Activated CD4-positive, alpha-beta T cell treated with anti-CD3 and anti-CD28 coated beads for 1 hour (primary cell): ENCODE data around the gene CAPZB.

ENCODE experiments used
- DNase-seq: peaks from one replicate; pipeline ENCODE4 v3.0.0-alpha.2; 2020

The CAPZB gene

GRCh38 chr1:19324665-19324990, 160.7 kb downstream of the CAPZB start:
- no peak for DNase-seq

GRCh38 chr1:19323987-19324664, 161.2 kb downstream of the CAPZB start:
- DNase-seq: no peak

DNA sequence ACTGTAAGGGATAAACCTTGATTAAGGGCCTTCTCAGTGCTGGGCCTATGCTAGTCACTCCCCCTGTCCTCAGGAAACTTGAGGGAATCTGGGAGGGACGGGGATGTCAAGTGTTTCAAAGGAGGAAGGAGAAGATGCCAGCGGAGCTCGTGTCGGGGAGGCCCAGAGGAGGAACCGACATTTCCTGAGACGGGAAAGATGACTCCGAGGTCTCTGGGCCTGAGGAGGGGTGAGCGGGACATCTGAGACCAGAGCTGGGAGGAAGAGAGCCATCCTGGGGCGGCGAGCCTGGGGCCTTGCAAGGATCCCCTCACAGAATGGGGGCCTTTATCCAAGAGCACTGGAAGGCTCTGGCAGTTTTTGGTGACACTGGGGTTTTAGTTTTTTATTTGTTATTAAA, 162.9 kb downstream of the CAPZB start:
- no peak for DNase-seq

DNA sequence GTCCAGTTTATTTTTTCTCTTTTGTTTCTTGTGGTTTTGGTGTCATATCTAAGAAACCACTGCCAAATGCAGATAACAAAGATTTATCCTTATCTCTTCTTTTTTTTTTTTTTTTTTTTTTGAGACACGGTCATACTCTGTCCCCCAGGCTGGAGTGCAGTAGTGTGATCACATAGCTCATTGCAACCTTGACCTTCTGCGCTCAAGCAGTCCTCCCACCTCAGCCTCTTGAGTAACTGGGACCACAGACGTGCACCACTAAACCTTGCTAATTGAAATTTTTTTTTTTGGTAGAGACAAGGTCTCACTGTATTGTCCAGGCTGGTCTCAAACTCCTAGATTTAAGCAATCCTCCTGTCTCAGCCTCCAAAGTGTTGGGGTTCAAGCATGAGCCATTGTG, 164.3 kb downstream of the CAPZB start:
- no peak for DNase-seq

DNA sequence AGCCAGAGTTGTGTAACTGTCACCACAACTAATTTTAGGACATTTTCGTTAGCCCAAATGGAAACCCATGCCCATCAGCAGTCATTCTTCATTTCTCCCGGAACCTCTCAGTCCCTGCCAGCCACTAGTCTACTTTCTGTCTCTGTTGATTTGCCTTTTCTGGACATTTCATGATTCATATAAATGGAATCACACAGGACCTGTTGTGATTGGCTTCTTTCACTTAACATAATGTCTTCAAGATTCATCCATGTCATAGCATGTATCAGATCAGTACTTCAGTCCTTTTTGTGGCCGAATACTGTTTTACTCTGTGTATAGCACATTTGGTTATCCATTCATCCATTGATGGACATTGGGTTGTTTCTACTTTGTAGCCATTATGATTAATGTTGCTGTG, 166.1 kb downstream of the CAPZB start:
- DNase-seq: no peak

- no peak for DNase-seq
These were observed 168.0 kb downstream of the CAPZB start for GRCh38 chr1:19317126-19317910.

- DNase-seq: no peak
These were observed 169.8 kb downstream of the CAPZB start for GRCh38 chr1:19315378-19316198.

GRCh38 chr1:19313961-19314882, 171.1 kb downstream of the CAPZB start:
- DNase-seq: no peak

DNA sequence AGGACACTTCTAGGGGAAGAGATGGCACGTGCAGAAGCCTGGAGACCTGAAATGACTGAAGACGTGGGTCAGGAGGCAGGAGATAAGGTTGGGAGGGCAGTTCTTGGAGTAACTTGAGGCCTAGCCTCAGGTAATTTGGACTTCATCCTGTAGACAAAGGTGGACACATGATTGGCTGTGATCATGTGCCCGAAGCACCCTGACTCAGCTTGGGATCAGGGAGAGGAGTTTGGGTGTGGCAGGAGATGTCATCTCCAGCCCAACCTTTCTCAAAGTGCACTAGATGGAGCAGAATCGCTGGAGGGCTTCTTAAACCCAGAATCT, 171.7 kb downstream of the CAPZB start:
- no peak for DNase-seq

DNA sequence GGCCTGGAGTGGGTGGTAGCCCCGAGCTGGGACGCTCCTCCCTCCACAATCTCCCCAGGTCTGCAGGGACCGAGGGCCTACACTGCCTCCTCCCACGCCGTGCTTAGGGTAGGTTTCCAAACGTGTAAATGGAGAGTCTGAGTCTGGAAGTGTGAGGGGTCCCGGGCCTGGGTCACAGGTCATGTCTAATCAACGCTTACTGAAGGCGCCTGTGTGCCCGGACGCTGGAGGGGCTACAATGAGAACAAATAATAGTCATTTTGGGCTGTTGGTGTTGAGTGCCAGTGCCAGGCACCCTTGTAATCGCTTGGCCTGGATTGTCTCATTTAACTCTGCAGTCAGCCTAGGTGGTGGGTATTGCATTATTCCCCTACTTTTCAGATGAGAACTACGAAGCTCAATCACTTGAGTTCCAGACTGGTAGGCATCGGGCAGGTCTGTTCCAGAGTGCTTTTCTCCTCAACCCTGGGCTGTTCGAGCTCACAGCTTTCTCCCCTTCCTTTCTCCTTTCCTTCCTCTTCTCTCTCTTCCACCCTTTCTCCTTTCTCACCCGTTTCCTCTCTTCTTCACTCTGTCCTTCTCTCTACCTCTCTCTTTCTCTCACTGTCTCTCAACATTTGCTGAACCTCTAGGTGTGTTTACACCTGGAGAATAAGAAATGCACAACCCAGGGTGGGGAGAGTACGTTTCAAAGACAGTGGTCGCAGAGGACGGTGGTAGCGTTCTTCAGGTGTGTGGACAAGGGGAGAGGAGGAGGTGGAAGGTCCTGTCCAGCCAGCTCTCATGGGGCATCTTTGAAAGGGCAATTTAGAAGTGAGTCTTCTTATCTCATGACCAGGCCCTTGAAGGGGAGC, 172.3 kb downstream of the CAPZB start:
- DNase-seq: no peak

DNA sequence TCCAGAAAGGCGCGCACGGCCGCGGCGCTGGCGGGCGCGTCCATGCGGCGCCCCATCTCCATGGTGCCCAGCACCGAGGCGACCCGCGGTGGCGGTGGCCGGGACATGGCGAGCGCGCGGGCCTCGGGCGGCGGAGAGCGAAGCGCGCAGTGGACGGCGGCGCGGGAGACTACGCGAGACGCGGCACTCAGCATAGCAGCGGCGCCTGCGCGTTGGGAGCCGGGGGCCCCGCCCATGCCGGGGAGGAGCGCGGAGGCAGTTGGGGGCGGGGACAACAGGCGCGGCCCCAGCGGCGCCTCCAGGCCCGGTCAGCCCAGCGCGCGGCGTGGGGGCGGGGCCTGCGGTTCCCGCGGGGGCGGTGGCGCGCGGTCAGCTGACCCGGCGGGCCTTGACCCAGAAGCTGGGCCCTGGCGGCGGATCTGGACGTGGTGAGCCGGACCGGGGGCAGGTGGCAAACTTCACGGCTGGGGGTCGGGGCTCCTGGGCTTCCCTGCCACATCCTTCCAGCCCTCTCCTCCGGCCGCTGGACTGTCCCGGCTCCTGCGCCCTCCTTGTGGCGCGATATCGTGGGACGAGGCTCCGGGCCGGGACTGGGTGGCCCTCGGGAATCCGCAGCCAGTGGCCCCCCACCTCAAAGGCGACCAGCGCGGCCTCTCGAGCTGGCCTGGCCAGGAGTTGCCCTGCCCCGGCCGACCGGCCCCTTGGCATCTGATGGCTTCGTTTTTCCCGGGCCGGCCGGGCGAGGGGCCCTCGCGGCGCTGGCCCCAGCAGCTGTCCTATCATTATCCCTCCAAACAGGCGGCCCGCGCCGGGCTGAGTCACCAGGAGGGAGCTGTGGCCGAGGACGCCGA, 173.2 kb downstream of the CAPZB start, which contains the start of the genes AKR7A2 and SLC66A1:
Gene AKR7A2 (minus strand): TSS at position 214 of the 851 bp plus-strand sequence. CDS start 20 bp downstream, at position 194.
Gene SLC66A1 (plus strand): TSS at position 396 of the 851 bp plus-strand sequence. CDS start 5,352 bp downstream, outside the sequence.
- DNase-seq: peak; percentile 85

DNA sequence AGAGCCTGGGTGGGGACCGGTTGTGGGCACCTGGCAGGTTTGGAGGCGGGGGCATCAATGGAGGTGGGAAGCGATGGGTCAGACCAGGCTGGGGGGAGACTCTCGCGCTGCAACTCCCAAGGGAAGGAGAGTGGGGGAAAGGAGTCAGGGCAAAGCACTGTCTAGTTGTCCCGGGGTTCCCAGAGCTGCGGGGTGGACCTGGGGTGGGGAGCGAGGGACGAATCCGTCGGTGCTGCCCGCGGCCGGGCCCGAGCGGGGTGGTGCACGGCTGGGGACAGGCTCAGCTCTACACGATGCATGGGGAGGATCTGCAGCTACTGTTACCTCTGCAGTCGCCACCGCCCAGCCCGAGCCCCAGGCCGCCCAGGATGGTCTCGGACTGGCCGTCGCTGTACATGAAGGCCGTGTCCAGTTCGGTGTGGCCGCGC, 173.8 kb downstream of the CAPZB start:
- no peak for DNase-seq

GRCh38 chr1:19310720-19311502, 174.4 kb downstream of the CAPZB start:
- DNase-seq: no peak

GRCh38 chr1:19310061-19310460, 175.3 kb downstream of the CAPZB start:
- no peak for DNase-seq

GRCh38 chr1:19309123-19309813, 176.1 kb downstream of the CAPZB start:
- no peak for DNase-seq

DNA sequence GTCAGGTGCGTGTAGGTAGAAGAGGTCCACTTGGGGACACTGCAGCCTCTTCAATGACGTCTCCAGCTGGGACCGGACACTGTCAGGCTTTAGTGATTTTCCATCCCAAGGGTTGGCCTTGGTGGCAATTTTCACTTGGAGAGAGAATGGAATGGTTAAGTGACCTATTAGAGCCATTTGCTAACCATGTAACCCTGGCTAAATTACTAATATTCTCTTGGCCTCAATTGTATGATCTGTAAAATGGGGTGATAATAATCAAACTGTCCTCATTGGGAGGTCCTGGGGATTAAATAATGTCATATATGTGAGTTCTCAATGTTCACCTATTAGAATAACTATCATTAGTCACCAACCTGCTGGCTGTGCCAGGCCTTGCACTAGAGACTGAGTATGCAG, 176.8 kb downstream of the CAPZB start:
- no peak for DNase-seq

DNA sequence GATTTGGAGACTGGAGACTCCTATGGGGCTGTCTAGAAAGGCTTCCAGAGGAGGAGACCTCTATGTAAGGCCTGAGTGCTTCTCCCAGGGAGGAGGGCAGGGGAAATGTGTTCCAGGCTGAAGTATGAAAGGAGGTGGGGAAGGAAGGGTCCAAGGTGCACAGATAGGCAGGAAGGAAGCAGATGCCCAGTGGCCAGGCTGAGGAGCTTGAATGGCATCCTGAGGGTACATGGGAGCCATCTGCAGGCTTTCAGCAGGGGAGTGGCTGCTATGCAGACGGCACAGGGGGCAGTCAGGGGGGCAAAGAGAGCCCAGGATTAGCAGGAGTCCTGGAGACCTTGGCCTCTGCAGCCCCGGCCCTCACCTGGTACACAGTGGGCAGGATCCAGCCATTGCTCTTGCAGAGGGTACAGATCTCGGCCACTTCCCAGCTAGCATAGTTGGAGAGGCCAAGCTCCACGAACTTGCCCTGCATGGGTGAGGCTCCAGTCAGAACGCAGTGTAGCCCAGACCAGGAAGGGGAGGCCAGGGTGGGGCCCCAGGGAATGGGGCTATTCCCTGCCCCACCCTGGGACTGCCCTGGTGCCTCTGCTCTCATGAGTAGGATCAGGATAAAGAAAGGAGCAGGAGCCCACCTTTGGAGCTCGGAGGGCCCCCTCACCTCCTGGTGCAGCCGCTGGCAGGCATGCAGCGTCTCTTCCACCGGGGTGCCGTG, 177.4 kb downstream of the CAPZB start:
- no peak for DNase-seq

DNA sequence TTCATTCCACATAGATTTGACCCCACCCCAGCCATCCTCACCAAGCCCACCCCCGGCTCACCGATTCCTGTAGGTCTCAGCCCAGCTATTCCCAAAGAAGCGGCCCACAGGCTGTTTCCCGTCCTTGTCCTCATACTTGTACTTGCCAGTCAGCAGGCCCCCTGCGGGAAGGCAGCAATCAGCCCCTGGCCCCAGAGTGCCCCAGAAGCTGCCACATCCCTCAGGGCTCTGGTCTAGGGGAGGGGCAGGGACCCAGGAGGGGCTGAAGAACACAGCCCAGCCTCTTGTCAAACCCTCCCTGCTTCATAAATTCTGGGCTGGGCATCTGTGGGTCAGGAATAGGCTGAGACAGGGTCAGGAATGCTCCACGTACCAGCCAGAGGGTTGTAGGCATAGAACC, 178.4 kb downstream of the CAPZB start:
- no peak for DNase-seq
